Osteoblast (primary cell): ENCODE results near the gene TET2. TPM values are rescaled to one million over a fixed set of nuclear protein-coding genes. Genes with fewer than 3 reads are reported as not detected.

Source experiments
- DNase-seq: peaks from one replicate; pipeline ENCODE4 v3.0.0; 2011; ENCODE audit warnings: low spot score, mixed read lengths; ENCODE audit not compliant: insufficient read length; ENCODE audit errors: missing footprints
- H2AFZ ChIP-seq: 2 replicates; pipeline ENCODE4 v1.6.0; 2011; ENCODE audit warnings: mild to moderate bottlenecking, low read length
- H3K27ac ChIP-seq: 2 replicates; pipeline ENCODE4 v1.5.1; 2011; ENCODE audit warnings: mild to moderate bottlenecking, low read depth, low read length, moderate library complexity
- H3K27me3 ChIP-seq: 2 replicates; pipeline ENCODE4 v1.6.0; 2012; ENCODE audit warnings: mild to moderate bottlenecking, control low read depth, inconsistent platforms, low read length, moderate library complexity; ENCODE audit not compliant: insufficient read depth
- H3K36me3 ChIP-seq: 2 replicates; pipeline ENCODE4 v1.5.1; 2011; ENCODE audit warnings: mild to moderate bottlenecking, low read length, control low read depth, moderate library complexity; ENCODE audit not compliant: insufficient read depth
- H3K4me1 ChIP-seq: 2 replicates; pipeline ENCODE4 v1.5.1; 2011; ENCODE audit warnings: mild to moderate bottlenecking, low read length, control low read depth, moderate library complexity; ENCODE audit not compliant: insufficient read depth
- H3K4me2 ChIP-seq: 2 replicates; pipeline ENCODE4 v1.6.0; 2011; ENCODE audit warnings: mild to moderate bottlenecking, low read length; ENCODE audit not compliant: insufficient read depth
- H3K4me3 ChIP-seq: fragments of 200-600 bp; sonication (generic); 3 replicates; pipeline ENCODE4 v1.5.1; 2012; ENCODE audit warnings: mild to moderate bottlenecking, low read length, inconsistent platforms; ENCODE audit not compliant: insufficient read depth
- H3K79me2 ChIP-seq: 2 replicates; pipeline ENCODE4 v1.6.0; 2012; ENCODE audit warnings: mild to moderate bottlenecking, low read length, control low read depth, inconsistent platforms; ENCODE audit not compliant: insufficient read depth
- H3K9me3 ChIP-seq: 2 replicates; pipeline ENCODE4 v1.5.1; 2011; ENCODE audit warnings: low read depth, low read length, control low read depth
- H4K20me1 ChIP-seq: 2 replicates; pipeline ENCODE4 v1.6.0; 2012; ENCODE audit warnings: mild to moderate bottlenecking, low read length, control low read depth; ENCODE audit not compliant: insufficient read depth
- CTCF ChIP-seq: IDR thresholded peaks from 2 replicates; pipeline ENCODE4 v1.5.1; 2011; ENCODE audit warnings: mild to moderate bottlenecking, low read depth, low read length, moderate library complexity; ENCODE audit errors: extremely low read depth
- total RNA-seq: library from RNA; depleted of rRNA; stranded (reverse); fragments of >200 nt; gene quantifications from 2 replicates; pipeline ENCODE4 v1.2.3, GENCODE V29; 2012

Gene TET2
- total RNA-seq, 1 donor = 15.9 TPM

- Histone ChIP-seq H3K27ac (no peak overlapping the region), H3K4me1 (peaks cover 43% of the 10 kb centered on the region), H3K79me2 (peaks cover 10% of the 10 kb centered on the region), H4K20me1 (no peaks in the 10 kb centered on the region), H3K4me3 (no peak overlapping the region), H2AFZ (no peak overlapping the region), H3K4me2 (no peak overlapping the region), H3K9me3 (no peaks in the 10 kb centered on the region), H3K36me3 (no peaks in the 10 kb centered on the region), H3K27me3 (no peaks in the 10 kb centered on the region)
- no peak for TF ChIP-seq CTCF
- DNase-seq = no peak
These were observed 46.9 kb downstream of the TET2 start for GRCh38 chr4:105193536-105193935.

DNA sequence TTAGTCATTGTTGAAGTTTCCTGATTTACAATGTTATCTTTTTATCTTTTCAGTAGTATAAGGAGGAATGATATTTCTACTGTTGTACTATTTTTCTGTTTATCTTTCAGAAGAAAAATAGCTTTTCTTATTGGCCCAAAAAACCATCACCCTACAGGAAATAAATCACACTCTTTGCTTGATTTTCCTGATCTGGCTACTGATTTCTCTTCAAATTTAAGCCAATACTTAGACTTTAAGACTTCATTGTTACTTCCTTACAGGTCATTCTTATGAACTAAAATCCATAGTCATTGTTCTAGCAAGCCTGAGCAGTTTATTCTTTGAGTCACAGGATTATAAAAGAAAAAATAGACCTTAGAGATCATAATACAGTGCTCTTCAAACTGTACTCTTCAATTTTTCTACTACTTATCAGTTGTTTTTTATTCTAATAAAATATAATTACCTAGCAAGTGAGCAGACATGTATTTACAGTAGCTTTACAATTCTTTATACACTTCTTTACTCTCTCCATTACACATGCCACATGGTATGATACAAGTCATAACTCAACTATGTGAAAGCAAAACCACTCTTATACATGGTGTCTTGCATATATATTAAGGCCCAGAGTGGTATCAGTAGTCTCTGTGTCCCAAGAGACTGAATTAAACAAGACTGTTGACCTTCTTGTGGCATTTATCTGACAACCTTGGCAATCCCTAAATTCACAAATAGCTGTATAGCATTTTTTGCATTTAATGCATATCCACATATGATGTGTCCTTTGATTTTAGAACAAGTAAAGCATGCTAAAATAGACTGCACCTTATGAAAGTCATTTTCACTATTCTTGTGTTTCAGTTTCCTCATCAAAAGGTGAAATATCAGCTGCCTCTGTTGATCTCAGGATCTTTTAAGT is 47.9 kb downstream of the TET2 start:
- Histone ChIP-seq H3K27me3 (no peaks in the 10 kb centered on the region), H3K36me3 (no peaks in the 10 kb centered on the region), H3K79me2 (peaks cover 10% of the 10 kb centered on the region), H3K4me3 (no peak overlapping the region), H3K4me2 (peak overlapping the region; percentile 9), H2AFZ (no peak overlapping the region), H3K9me3 (no peaks in the 10 kb centered on the region), H3K4me1 (peaks cover 44% of the 10 kb centered on the region), H3K27ac (peak overlapping the region; percentile 40), H4K20me1 (no peaks in the 10 kb centered on the region)
- no peak for DNase-seq
- TF ChIP-seq CTCF = no peak

DNA sequence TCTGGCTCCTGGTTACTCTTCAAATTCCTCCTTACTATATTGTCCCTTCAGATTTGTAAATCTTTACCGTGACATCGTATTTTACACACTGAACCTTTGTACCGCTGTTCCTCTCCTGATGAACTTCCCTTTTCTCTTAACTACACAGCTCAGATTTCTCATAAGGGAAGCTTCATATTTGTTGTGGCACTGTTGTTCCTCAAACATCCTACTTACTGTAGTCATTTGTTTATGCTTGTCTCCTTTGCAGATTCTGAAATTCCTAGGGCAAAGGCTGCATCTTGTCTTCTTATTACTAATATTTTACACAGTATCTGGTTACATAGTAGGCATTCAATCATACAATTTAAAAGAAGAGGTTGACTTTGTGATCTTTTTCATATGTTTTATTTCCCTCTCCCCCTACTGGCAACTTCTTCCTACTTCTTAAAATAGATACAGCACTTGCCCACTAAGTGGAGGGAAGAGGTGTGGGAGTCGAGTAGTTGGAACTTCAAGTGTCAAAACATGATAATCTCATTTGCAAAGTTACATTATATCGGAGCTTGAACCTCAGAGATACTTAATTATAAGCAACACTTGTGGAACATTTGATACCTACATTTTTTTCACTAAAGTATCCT is 50.0 kb downstream of the TET2 start:
- Histone ChIP-seq H3K27ac (no peak overlapping the region), H3K4me1 (peaks cover 38% of the 10 kb centered on the region), H3K27me3 (no peaks in the 10 kb centered on the region), H3K4me3 (no peak overlapping the region), H2AFZ (no peak overlapping the region), H3K9me3 (no peaks in the 10 kb centered on the region), H4K20me1 (no peaks in the 10 kb centered on the region), H3K4me2 (no peak overlapping the region), H3K79me2 (peaks cover 14% of the 10 kb centered on the region), H3K36me3 (no peaks in the 10 kb centered on the region)
- peak; percentile 30 for TF ChIP-seq CTCF
- no peak for DNase-seq

- Histone ChIP-seq H4K20me1 (no peaks in the 10 kb centered on the region), H3K36me3 (no peaks in the 10 kb centered on the region), H3K4me3 (no peak overlapping the region), H3K79me2 (peaks cover 14% of the 10 kb centered on the region), H2AFZ (no peak overlapping the region), H3K4me2 (peak overlapping the region; percentile 0), H3K27ac (peak overlapping the region; percentile 56), H3K4me1 (peaks cover 28% of the 10 kb centered on the region), H3K27me3 (no peaks in the 10 kb centered on the region), H3K9me3 (no peaks in the 10 kb centered on the region)
- no peak for TF ChIP-seq CTCF
- no peak for DNase-seq
These were observed 51.1 kb downstream of the TET2 start for GRCh38 chr4:105197777-105198176.
